GM19395 (cell line): ENCODE data around the gene PRDM8.
A peak's percentile ranks its signal among the peaks of the same experiment; 100 is the strongest.
"Not testable (repeated sequence)": the region's sequence is repeated elsewhere in the genome, so short reads cannot be mapped to it uniquely, and the experiment has no call there.

Experiments
- ATAC-seq: cut with Tn5 transposase; IDR thresholded peaks from one replicate; pipeline ENCODE4 v1.9.1; 2021; ENCODE audit warnings: mild to moderate bottlenecking, moderate library complexity; ENCODE audit not compliant: unreplicated experiment

Gene PRDM8

GRCh38 chr4:80196922-80197573 lies at the start of gene PRDM8:
TSS of gene PRDM8 (plus strand) at chr4:80197503. CDS start at chr4:80200081, 2,578 bp downstream.
- no peak for ATAC-seq

GRCh38 chr4:80150387-80151180 lies 46.7 kb upstream of the PRDM8 start:
- no peak for ATAC-seq

DNA sequence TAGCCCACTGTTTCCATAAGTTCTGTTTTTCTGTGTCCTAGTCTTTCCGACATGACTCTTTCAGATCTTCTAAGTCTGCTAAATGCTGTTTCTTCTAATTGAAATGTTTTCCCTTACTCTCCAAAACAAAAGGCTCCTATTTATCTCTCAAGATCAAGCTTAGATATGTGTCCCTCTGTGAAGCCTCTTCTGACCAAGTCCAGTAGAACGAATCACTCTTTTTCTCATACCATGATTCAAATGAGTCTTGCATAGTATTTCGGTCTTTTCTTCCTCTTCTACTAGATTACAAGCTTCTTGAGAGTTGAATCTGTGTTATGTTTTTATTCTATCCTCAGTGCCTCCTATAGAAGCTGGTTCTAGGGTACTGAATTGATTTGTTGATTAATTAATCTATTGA lies 45.3 kb upstream of the PRDM8 start:
- ATAC-seq = no peak

- no peak for ATAC-seq
Observed at GRCh38 chr4:80153874-80154544, 43.3 kb upstream of the PRDM8 start.

GRCh38 chr4:80154545-80154933 lies 42.8 kb upstream of the PRDM8 start:
- ATAC-seq = no peak

- no peak for ATAC-seq
Observed at GRCh38 chr4:80155316-80155982, 41.9 kb upstream of the PRDM8 start.

DNA sequence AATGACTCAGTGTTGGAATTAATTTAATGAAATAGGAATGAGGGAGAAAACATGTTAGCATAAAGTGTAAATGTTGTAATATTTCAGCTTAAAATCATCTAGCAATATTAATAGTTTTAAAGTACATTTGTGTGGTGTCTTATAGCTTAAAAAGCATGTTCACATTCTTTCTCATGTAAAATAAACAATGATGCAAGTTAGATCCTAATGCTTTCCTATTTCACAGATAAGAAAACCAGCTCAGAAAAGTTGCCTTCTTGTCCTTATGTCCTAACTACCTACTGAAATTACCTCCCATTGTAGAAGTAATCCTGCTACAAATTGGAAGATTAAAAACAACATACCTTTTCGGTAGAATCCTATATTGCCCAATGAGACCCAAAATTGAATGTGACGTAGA lies 40.9 kb upstream of the PRDM8 start:
- ATAC-seq = no peak

GRCh38 chr4:80161413-80162058 lies 35.8 kb upstream of the PRDM8 start:
- no peak for ATAC-seq

DNA sequence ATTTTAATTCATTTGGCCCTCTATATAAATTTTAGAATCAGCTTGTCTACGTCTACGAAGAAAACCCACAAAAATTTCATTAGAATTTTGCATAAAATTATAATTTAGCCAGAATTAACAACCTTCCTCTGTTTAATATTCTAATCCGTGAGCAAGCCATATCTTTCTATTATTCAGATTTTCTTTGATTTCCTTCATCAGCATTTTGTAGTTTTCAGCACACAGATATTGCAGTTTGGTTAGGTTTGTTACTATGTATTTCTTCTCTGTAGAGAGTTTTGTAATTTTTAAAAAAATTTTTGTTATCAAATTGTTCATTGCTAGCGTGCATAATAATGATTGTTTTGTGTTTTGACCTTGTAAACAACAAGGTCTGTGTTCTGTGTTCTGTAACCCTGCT lies 34.9 kb upstream of the PRDM8 start:
- ATAC-seq = no peak

GRCh38 chr4:80165855-80166254 lies 31.4 kb upstream of the PRDM8 start:
- ATAC-seq = no peak

DNA sequence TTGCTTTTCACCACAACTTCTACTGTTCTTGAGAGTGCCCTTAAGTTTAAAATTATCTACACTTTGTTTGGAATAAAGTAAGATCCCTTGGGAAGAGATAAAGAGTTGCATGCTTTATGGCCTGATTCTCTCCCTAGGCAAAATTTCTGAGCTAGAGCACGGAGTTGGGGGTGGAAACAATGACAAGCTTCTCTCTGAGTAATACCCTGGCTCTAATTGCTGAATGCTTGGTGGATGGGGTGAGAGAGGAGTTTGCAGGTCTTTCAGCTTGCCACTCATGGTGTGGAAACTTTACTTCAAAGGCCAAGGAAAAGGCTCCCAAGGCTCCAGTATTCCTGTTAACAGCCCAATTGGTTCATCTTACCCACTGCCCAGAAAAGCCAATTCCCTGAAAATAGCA lies 26.1 kb upstream of the PRDM8 start:
- no peak for ATAC-seq

DNA sequence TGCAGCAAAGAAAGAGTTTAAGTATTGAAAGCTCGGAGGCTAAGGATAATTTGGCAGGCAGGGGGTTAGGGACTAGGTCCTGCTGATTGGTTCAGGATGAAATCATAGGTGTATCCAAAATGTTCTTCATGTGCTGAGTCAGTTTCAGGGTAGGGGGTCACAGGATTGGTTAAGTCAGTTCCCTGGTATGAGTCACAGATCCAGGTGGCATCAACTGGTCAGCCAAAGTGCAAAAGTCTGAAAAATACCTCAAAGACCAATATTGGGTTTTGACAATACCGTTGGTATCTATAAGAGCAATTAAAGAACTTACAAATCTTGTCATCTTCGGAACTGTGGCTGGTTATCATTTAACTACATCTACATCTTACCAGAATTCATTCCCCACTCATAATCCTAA lies 25.6 kb upstream of the PRDM8 start:
- ATAC-seq = no peak

DNA sequence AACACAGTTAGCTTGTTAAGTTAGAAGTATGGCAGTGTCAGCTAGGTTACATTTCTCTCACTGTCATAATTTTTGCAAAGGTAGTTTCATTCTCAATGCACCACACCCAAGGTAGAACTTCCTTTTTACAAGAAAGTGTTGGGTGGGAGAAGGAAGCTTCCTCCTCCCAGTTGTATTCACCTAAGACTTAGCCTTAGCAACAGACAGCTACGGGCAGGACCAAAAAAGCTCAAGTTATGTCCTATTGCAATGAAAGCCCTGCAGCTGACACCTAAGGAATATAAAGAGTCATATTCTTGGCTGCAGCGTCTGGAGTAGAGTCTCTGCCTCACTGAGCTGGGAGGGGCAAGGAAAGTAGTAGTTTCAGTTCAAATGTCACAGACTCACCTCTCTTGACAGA lies 25.1 kb upstream of the PRDM8 start:
- peak; percentile 78 for ATAC-seq

DNA sequence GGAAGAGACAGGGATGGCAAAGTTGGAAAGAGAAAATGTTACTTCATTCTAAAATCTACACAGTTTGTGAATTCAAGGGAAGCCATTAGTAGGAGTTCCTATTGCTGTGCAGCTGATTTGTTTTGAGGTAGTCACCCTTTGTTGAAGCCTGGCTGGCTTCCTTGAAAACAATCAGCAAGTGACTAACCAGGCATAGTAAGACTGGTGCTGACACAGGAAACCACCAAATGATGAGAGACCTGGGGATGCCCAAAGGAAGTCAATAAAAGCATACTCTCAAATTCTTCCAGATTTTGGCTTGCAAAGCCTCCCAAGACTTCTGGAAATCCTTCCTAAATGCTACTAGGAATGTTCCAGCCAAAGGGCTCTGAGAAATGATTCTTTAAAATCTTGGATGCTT lies 23.9 kb upstream of the PRDM8 start:
- peak; percentile 84 for ATAC-seq

DNA sequence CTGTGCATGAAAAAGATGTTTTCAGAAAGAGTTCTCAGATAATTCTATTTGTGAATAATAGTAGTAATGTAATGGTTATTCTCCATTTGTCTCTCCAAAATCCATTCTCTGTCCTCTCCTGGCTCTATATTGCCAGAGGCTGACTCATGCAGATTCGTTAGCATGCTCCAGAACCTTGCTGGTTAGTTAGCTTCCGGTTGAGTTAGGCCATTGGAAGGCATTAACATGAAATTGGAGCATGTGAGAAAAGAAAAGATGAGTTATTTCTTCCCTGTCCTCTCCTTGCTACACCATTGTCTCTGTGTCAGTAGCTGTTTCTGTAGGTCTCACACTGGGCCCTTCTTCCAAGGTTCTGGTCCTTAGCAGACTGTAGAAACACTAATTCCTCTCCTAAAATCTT lies 23.5 kb upstream of the PRDM8 start:
- ATAC-seq = peak; percentile 10

DNA sequence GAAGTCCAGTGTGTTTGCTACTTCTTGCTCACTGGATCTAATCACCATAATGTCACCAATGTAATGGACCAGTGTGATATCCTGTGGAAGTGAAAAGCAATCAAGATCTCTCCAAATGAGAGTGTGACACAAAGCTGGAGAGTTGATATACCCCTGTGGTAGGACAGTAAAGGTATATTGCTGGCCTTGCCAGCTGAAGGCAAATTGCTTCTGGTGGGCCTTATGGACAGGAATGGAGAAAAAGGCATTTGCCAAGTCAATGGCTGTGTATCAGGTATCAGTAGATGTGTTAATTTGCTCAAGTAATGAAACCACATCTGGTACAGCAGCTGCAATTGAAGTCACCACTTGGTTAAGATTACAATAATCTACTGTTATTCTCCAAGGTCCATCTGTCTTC lies 19.5 kb upstream of the PRDM8 start:
- ATAC-seq = not testable (repeated sequence)

DNA sequence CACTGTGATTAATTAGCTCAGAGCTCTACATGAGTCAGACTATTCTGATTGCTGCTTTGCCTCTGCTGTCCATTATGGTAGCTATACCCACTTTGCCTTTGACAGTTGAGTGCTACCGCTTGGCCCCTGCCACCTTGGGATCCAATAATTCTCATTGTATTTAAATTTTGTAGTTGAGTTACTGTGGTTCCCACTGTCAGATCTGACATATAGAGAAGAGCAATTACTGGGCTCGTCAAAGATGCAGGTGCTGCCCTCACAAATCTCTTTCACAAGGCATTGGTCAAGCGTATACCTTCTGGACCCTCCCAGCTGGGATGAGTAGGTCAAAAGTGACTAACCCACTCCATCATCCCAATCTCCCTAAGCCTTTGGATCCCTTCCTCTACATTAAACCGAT lies 18.3 kb upstream of the PRDM8 start:
- no peak for ATAC-seq

DNA sequence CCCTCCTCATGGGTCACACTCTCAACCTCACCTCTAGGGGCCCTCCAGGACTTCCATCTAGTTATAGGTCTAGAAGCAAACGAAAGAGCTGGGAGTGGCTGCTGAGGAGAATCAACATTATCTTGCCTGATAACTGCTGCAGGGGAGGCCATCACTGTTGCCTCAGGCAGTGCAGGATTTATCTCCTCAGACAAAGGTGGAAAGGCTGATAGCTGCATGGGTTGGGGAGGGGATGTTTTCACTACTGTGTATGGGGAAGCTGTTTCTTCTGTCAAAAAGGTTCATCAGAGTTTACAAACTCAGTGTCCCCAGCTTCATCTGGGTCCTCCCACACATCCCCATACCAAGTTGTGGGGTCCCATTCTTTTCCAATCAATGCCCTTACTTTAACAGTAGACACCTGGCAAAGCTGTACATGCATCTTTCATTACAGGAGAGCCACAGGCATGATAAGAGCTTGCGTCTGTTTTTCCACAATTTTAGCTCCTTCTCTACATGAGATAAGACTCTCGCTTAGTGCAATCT lies 17.6 kb upstream of the PRDM8 start:
- no peak for ATAC-seq

DNA sequence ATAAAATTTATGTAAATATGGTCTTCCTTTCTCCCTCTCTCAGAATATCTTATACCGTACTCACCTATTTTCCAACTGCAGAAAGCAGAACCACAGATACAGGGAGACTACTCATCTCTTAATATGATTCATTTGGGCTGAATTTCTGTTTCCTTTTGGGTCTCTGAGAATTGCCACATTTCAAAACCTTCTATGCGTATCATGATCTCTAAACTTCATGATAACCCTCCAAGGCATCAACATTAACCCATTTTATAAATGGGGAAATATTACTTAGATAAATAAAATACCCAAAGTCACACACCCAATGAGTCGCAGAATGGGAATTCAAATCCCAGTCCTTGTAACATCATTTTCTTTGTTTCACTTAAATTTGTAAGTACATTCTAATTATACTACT lies 16.6 kb upstream of the PRDM8 start:
- no peak for ATAC-seq

DNA sequence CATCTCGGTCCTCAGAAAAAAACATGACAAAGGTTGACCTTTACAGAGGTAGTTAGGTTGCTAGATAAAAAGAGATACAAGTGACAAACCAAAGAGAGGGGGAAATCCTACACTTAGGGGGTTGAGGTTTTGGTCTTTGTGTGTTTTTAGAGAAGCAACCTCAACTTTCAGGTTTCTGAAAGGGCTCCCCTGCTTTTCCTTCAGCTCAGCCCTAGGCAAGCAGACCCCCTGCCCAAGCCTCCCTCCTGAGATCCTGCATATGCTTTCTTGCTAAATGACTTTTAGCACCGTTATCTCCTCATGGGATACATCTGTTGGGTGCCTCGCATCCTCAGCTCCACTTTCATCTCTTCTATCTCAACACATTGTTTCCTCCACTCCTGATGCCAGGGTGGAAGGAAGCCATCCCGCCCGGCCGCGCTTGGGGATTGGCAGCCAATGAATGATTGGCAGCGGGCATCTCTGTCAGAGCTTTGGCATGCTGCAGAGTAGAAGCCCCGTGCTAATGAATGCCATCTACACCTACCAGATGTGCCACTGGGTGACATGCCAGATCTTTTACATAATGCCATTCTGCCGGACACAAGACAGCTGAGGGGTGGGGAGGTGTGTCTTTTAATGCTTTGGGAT lies 15.0 kb upstream of the PRDM8 start:
- ATAC-seq = no peak
